ENCODE data around the gene CCDC7. TPM values are rescaled to one million over a fixed set of nuclear protein-coding genes. Genes with fewer than 3 reads are reported as not detected.
"Not testable (repeated sequence)": the region's sequence is repeated elsewhere in the genome, so short reads cannot be mapped to it uniquely, and the experiment has no call there.

CCDC7 gene
- total RNA-seq, 2 experiments from 2014 or later: 12.0 to 19.3 TPM

GRCh38 chr10:32738958-32739357 is 293.0 kb downstream of the CCDC7 start:
- no peaks in the 10 kb centered on the region for H3K36me3 Mint-ChIP-seq
- H3K9me3 Mint-ChIP-seq (ENCODE audit: low read depth): no peaks in the 10 kb centered on the region
- H3K27me3 Mint-ChIP-seq: no peaks in the 10 kb centered on the region
- no peak overlapping the region for H3K27ac Mint-ChIP-seq
- H3K4me1 Mint-ChIP-seq: no peaks in the 10 kb centered on the region
- no peak for ATAC-seq
- CTCF ChIA-PET: no interaction called here
- no peak for DNase-seq
- H3K4me3 Mint-ChIP-seq: no peak overlapping the region

- peaks cover 5% of the 10 kb centered on the region for H3K36me3 Mint-ChIP-seq
- no peaks in the 10 kb centered on the region for H3K27me3 Mint-ChIP-seq
- no peak for ATAC-seq
- H3K27ac Mint-ChIP-seq: no peak overlapping the region
- H3K4me3 Mint-ChIP-seq: no peak overlapping the region
- H3K9me3 Mint-ChIP-seq (ENCODE audit: low read depth): peaks cover 2% of the 10 kb centered on the region
- no peaks in the 10 kb centered on the region for H3K4me1 Mint-ChIP-seq
- no peak for DNase-seq
- CTCF ChIA-PET: no interaction called here
Measured at GRCh38 chr10:32744321-32744720, 298.4 kb downstream of the CCDC7 start.

- no peaks in the 10 kb centered on the region for H3K4me1 Mint-ChIP-seq
- no peak overlapping the region for H3K27ac Mint-ChIP-seq
- CTCF ChIA-PET: no interaction called here
- ATAC-seq (no peak), DNase-seq (no peak)
- H3K4me3 Mint-ChIP-seq: no peak overlapping the region
- H3K36me3 Mint-ChIP-seq: peaks cover 5% of the 10 kb centered on the region
- H3K9me3 Mint-ChIP-seq (ENCODE audit: low read depth): peaks cover 2% of the 10 kb centered on the region
- no peaks in the 10 kb centered on the region for H3K27me3 Mint-ChIP-seq
Measured at GRCh38 chr10:32746869-32747268, 300.9 kb downstream of the CCDC7 start.

- no peak overlapping the region for H3K27ac Mint-ChIP-seq
- CTCF ChIA-PET: no interaction called here
- ATAC-seq: no peak
Measured at GRCh38 chr10:32751582-32751981, 305.6 kb downstream of the CCDC7 start.

GRCh38 chr10:32754900-32755299 is 309.0 kb downstream of the CCDC7 start:
- H3K9me3 Mint-ChIP-seq (ENCODE audit: low read depth): peaks cover 11% of the 10 kb centered on the region
- ATAC-seq, H3K27me3 Mint-ChIP-seq, H3K27ac Mint-ChIP-seq, DNase-seq, H3K4me1 Mint-ChIP-seq, H3K4me3 Mint-ChIP-seq, CTCF ChIA-PET, H3K36me3 Mint-ChIP-seq: not testable (repeated sequence)

More at GRCh38 chr10:32751582-32751981, 305.6 kb downstream of the CCDC7 start:
- Mint-ChIP-seq H3K36me3 (peaks cover 2% of the 10 kb centered on the region), H3K4me3 (no peak overlapping the region), H3K4me1 (no peaks in the 10 kb centered on the region), H3K9me3 (ENCODE audit: low read depth) (peaks cover 10% of the 10 kb centered on the region), H3K27me3 (no peaks in the 10 kb centered on the region)
- DNase-seq: no peak

GRCh38 chr10:32771217-32771616 is 325.3 kb downstream of the CCDC7 start:
- Mint-ChIP-seq H3K27me3 (no peaks in the 10 kb centered on the region), H3K36me3 (no peaks in the 10 kb centered on the region), H3K4me1 (no peaks in the 10 kb centered on the region), H3K9me3 (ENCODE audit: low read depth) (peaks cover 8% of the 10 kb centered on the region), H3K27ac (no peak overlapping the region), H3K4me3 (no peak overlapping the region)
- CTCF ChIA-PET: no interaction called here
- DNase-seq (no peak), ATAC-seq (no peak)

- no peak for DNase-seq
- H3K4me1 Mint-ChIP-seq: no peaks in the 10 kb centered on the region
- CTCF ChIA-PET: no interaction called here
- H3K27me3 Mint-ChIP-seq: no peaks in the 10 kb centered on the region
- no peak for ATAC-seq
- H3K9me3 Mint-ChIP-seq (ENCODE audit: low read depth): peaks cover 8% of the 10 kb centered on the region
- no peaks in the 10 kb centered on the region for H3K36me3 Mint-ChIP-seq
- no peak overlapping the region for H3K4me3 Mint-ChIP-seq
- H3K27ac Mint-ChIP-seq: no peak overlapping the region
Measured at GRCh38 chr10:32773105-32773504, 327.2 kb downstream of the CCDC7 start.

GRCh38 chr10:32786968-32787367 is 341.0 kb downstream of the CCDC7 start:
- CTCF ChIA-PET: no interaction called here
- no peaks in the 10 kb centered on the region for H3K4me1 Mint-ChIP-seq
- H3K27ac Mint-ChIP-seq: no peak overlapping the region
- H3K27me3 Mint-ChIP-seq: no peaks in the 10 kb centered on the region
- no peaks in the 10 kb centered on the region for H3K36me3 Mint-ChIP-seq
- no peak overlapping the region for H3K4me3 Mint-ChIP-seq
- no peak for ATAC-seq
- peaks cover 2% of the 10 kb centered on the region for H3K9me3 Mint-ChIP-seq (ENCODE audit: low read depth)
- no peak for DNase-seq

GRCh38 chr10:32787690-32788284 is 341.8 kb downstream of the CCDC7 start:
- CTCF ChIA-PET: interaction anchor here (0.6 kb wide), 1 partner anchor 1007 kb away, joined by 3 read pairs; no protein-coding TSS in a partner anchor
- no peak for ATAC-seq
- H3K27me3 Mint-ChIP-seq: no peaks in the 10 kb centered on the region

GRCh38 chr10:32788359-32788758 is 342.4 kb downstream of the CCDC7 start:
- CTCF ChIA-PET: interaction anchor here (0.6 kb wide), 1 partner anchor 1007 kb away, joined by 3 read pairs; no protein-coding TSS in a partner anchor
- Mint-ChIP-seq H3K27me3 (no peaks in the 10 kb centered on the region), H3K9me3 (ENCODE audit: low read depth) (peaks cover 2% of the 10 kb centered on the region), H3K27ac (no peak overlapping the region), H3K36me3 (no peaks in the 10 kb centered on the region), H3K4me1 (no peaks in the 10 kb centered on the region), H3K4me3 (no peak overlapping the region)
- ATAC-seq (no peak), DNase-seq (no peak)

More at GRCh38 chr10:32787690-32788284, 341.8 kb downstream of the CCDC7 start:
- Mint-ChIP-seq H3K4me3 (no peak overlapping the region), H3K4me1 (no peaks in the 10 kb centered on the region), H3K27ac (no peak overlapping the region), H3K36me3 (no peaks in the 10 kb centered on the region), H3K9me3 (ENCODE audit: low read depth) (peaks cover 2% of the 10 kb centered on the region)
- DNase-seq: no peak

- Mint-ChIP-seq H3K4me1 (no peaks in the 10 kb centered on the region), H3K27ac (no peak overlapping the region), H3K36me3 (no peaks in the 10 kb centered on the region), H3K27me3 (no peaks in the 10 kb centered on the region), H3K9me3 (ENCODE audit: low read depth) (peaks cover 2% of the 10 kb centered on the region), H3K4me3 (no peak overlapping the region)
- no peak for ATAC-seq
- no peak for DNase-seq
- CTCF ChIA-PET: no interaction called here
Measured at GRCh38 chr10:32790483-32790882, 344.5 kb downstream of the CCDC7 start.

- Mint-ChIP-seq H3K4me3 (no peak overlapping the region), H3K9me3 (ENCODE audit: low read depth) (no peaks in the 10 kb centered on the region), H3K27me3 (no peaks in the 10 kb centered on the region), H3K27ac (no peak overlapping the region), H3K4me1 (no peaks in the 10 kb centered on the region), H3K36me3 (no peaks in the 10 kb centered on the region)
- ATAC-seq (no peak), DNase-seq (no peak)
- CTCF ChIA-PET: interaction anchor here (0.8 kb wide), 1 partner anchor 216 kb away, joined by 4 read pairs; no protein-coding TSS in a partner anchor
Measured at GRCh38 chr10:32793033-32793432, 347.1 kb downstream of the CCDC7 start.

GRCh38 chr10:32795598-32796183 is 349.8 kb downstream of the CCDC7 start:
- H3K27ac Mint-ChIP-seq: no peak overlapping the region

GRCh38 chr10:32797393-32797792 is 351.5 kb downstream of the CCDC7 start:
- CTCF ChIA-PET; H3K27ac Mint-ChIP-seq; H3K27me3 Mint-ChIP-seq; H3K4me3 Mint-ChIP-seq; ATAC-seq; H3K4me1 Mint-ChIP-seq; H3K9me3 Mint-ChIP-seq (ENCODE audit: low read depth); DNase-seq; H3K36me3 Mint-ChIP-seq: not testable (repeated sequence)

More at GRCh38 chr10:32795598-32796183, 349.8 kb downstream of the CCDC7 start:
- CTCF ChIA-PET: interaction anchor here (1.9 kb wide), 1 partner anchor 213 kb away, joined by 12 read pairs; no protein-coding TSS in a partner anchor
- Mint-ChIP-seq H3K4me1 (no peaks in the 10 kb centered on the region), H3K36me3 (no peaks in the 10 kb centered on the region), H3K27me3 (no peaks in the 10 kb centered on the region), H3K4me3 (no peak overlapping the region), H3K9me3 (ENCODE audit: low read depth) (no peaks in the 10 kb centered on the region)
- ATAC-seq (no peak), DNase-seq (no peak)
